ENCODE data around the gene ALG12.

The ALG12 gene

DNA sequence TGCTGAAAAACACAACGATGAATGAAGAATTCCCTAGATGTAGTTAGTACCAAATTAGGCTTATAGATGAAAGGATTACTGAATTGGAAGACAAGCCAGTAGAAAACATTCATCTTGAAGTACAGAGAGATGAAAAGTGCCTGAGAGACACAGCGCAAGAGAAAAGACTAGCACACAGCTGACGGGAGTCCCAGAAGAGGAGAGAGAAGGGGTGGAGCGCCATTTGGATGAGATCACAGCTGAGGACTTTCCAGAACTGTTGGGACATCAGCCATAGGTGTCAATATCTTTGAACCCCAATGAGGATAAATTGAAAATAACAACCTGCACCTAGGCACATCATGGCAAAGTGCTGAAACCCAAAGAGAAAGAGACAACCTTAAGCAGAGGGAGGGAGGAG is 25.2 kb downstream of the ALG12 start:
- no peak overlapping the region for H3K4me3 ChIP-seq (ENCODE audit: low read depth, low read length, poor library complexity, severe bottlenecking)

DNA sequence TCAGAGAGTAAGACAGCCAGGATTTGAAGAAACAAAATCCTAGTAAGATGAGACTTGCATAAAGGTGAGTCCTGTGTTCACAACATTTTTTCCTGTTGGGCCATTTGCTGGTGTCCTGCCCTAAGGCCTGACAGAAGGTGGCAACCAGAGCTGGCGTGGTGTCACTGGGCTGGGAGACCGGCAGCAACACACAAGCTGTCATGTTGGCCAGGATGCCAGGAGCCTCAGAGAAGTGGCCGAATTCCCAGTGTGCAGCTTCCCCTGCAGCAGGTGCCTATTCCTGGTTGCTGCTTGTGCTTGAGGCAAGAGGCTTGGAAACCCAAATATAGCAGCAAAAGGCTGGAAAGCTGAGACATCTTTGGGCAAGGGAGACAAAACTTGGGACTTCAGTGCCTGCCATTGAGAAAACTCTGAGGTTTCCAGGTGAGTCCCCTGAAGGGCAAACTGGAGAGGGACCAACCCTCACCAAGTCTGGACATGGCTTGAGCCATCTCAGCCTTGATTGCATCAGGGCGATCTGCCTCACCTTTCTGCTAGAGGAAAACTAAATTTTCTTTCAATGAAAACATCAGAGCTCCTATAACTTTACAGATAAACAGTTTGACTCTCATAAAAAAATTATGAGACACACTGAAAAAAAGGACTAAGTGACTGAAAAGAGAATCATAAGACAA is 25.9 kb downstream of the ALG12 start:
- Histone ChIP-seq H4K20me1 (ENCODE audit: insufficient read depth, low read length) (no peaks in the 10 kb centered on the region), H3K36me3 (ENCODE audit: insufficient read depth, low read length) (peaks cover 51% of the 10 kb centered on the region), H3K4me1 (ENCODE audit: insufficient read depth, low read length, severe bottlenecking) (no peaks in the 10 kb centered on the region), H3K9me3 (ENCODE audit: low read length) (peaks cover 3% of the 10 kb centered on the region; the same call in 1 of the 2 replicates), H2AFZ (ENCODE audit: low read length) (no peak overlapping the region), H3K79me2 (ENCODE audit: insufficient read depth, low read length) (no peaks in the 10 kb centered on the region; the same call in 1 of the 2 replicates), H3K27ac (ENCODE audit: low read depth, low read length, poor library complexity, severe bottlenecking) (no peak overlapping the region), H3K9me2 (ENCODE audit: low read depth, low read length) (no peaks in the 10 kb centered on the region), H3K4me2 (ENCODE audit: low read length) (no peak overlapping the region), H3K9ac (ENCODE audit: low read length) (no peak overlapping the region), H3K27me3 (ENCODE audit: insufficient read depth, low read length) (no peaks in the 10 kb centered on the region), H3K4me3 (ENCODE audit: low read depth, low read length, poor library complexity, severe bottlenecking) (no peak overlapping the region), H3F3A (ENCODE audit: insufficient read depth, low read length) (no peaks in the 10 kb centered on the region)
- TF ChIP-seq EZH2 (IDR thresholded peaks at IDR 0.05; ENCODE audit: borderline replicate concordance, low read length) (no peak), CTCF (IDR thresholded peaks at IDR 0.05; ENCODE audit: low read length) (no peak)

More for the DNA sequence above, 25.2 kb downstream of the ALG12 start:
- Histone ChIP-seq H3K9ac (ENCODE audit: low read length) (no peak overlapping the region), H3K27ac (ENCODE audit: low read depth, low read length, poor library complexity, severe bottlenecking) (no peak overlapping the region), H3K27me3 (ENCODE audit: insufficient read depth, low read length) (no peaks in the 10 kb centered on the region), H3K4me2 (ENCODE audit: low read length) (no peak overlapping the region), H3K36me3 (ENCODE audit: insufficient read depth, low read length) (peaks cover 48% of the 10 kb centered on the region), H3K9me2 (ENCODE audit: low read depth, low read length) (no peaks in the 10 kb centered on the region), H4K20me1 (ENCODE audit: insufficient read depth, low read length) (no peaks in the 10 kb centered on the region), H3F3A (ENCODE audit: insufficient read depth, low read length) (no peaks in the 10 kb centered on the region), H3K4me1 (ENCODE audit: insufficient read depth, low read length, severe bottlenecking) (no peaks in the 10 kb centered on the region), H2AFZ (ENCODE audit: low read length) (no peak overlapping the region), H3K9me3 (ENCODE audit: low read length) (peaks cover 3% of the 10 kb centered on the region; the same call in 1 of the 2 replicates), H3K79me2 (ENCODE audit: insufficient read depth, low read length) (no peaks in the 10 kb centered on the region)
- TF ChIP-seq CTCF (IDR thresholded peaks at IDR 0.05; ENCODE audit: low read length) (no peak), EZH2 (IDR thresholded peaks at IDR 0.05; ENCODE audit: borderline replicate concordance, low read length) (no peak)

DNA sequence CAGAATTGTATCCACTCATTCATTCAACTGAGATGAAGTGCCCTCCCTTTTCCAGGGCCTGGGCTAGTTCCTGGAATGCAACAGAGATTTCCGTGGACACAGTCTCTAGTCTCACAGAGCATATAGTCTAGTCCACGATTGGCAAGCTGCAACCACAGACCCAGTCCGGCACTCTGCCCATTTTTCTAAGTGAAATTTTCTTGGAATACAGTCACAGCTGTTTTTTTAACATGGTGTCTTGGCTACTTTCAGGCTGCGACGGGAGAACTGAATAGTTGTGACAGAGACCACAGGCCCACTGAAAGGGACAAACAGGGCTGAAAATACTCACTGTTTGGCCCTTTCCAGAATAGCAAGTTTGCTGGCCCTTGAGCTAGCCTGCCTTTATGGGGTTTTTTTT is 29.2 kb downstream of the ALG12 start:
- Histone ChIP-seq H3K9ac (ENCODE audit: low read length) (no peak overlapping the region), H3K36me3 (ENCODE audit: insufficient read depth, low read length) (peaks cover 79% of the 10 kb centered on the region), H3K27me3 (ENCODE audit: insufficient read depth, low read length) (no peaks in the 10 kb centered on the region)

More for the DNA sequence above, 29.2 kb downstream of the ALG12 start:
- Histone ChIP-seq H3F3A (ENCODE audit: insufficient read depth, low read length) (no peaks in the 10 kb centered on the region), H3K9me3 (ENCODE audit: low read length) (peaks cover 3% of the 10 kb centered on the region; the same call in 1 of the 2 replicates), H3K27ac (ENCODE audit: low read depth, low read length, poor library complexity, severe bottlenecking) (no peak overlapping the region), H4K20me1 (ENCODE audit: insufficient read depth, low read length) (no peaks in the 10 kb centered on the region), H2AFZ (ENCODE audit: low read length) (no peak overlapping the region), H3K79me2 (ENCODE audit: insufficient read depth, low read length) (no peaks in the 10 kb centered on the region; the same call in 1 of the 2 replicates), H3K4me1 (ENCODE audit: insufficient read depth, low read length, severe bottlenecking) (no peaks in the 10 kb centered on the region), H3K9me2 (ENCODE audit: low read depth, low read length) (no peaks in the 10 kb centered on the region), H3K4me3 (ENCODE audit: low read depth, low read length, poor library complexity, severe bottlenecking) (no peak overlapping the region), H3K4me2 (ENCODE audit: low read length) (no peak overlapping the region)
- TF ChIP-seq CTCF (IDR thresholded peaks at IDR 0.05; ENCODE audit: low read length) (no peak), EZH2 (IDR thresholded peaks at IDR 0.05; ENCODE audit: borderline replicate concordance, low read length) (no peak)
